Measurements from ENCODE around the gene CTRB1.
A peak's percentile ranks its signal among the peaks of the same experiment; 100 is the strongest.
"Not testable (repeated sequence)": the region's sequence is repeated elsewhere in the genome, so short reads cannot be mapped to it uniquely, and the experiment has no call there.

The CTRB1 gene

GRCh38 chr16:75265911-75266701 lies 47.3 kb downstream of the CTRB1 start:
- FAIRE-seq (no peak), DNase-seq (ENCODE audit: insufficient read length, low spot score) (peak; percentile 66)
- no peak for TF ChIP-seq CTCF (IDR thresholded peaks at IDR 0.05; ENCODE audit: insufficient read depth, missing control alignments)

GRCh38 chr16:75266738-75267630 lies 48.2 kb downstream of the CTRB1 start:
- FAIRE-seq: no peak
- no peak for TF ChIP-seq CTCF (IDR thresholded peaks at IDR 0.05; ENCODE audit: insufficient read depth, missing control alignments)
- no peak for DNase-seq (ENCODE audit: insufficient read length, low spot score)

- TF ChIP-seq CTCF (IDR thresholded peaks at IDR 0.05; ENCODE audit: insufficient read depth, missing control alignments): no peak
- no peak for FAIRE-seq
- DNase-seq (ENCODE audit: insufficient read length, low spot score): no peak
These were observed 49.0 kb downstream of the CTRB1 start for GRCh38 chr16:75267631-75268264.

GRCh38 chr16:75269358-75269757 lies 50.6 kb downstream of the CTRB1 start:
- DNase-seq (ENCODE audit: insufficient read length, low spot score); FAIRE-seq: not testable (repeated sequence)

GRCh38 chr16:75271441-75272096 lies 52.8 kb downstream of the CTRB1 start:
- DNase-seq (ENCODE audit: insufficient read length, low spot score) (no peak), FAIRE-seq (no peak)
- no peak for TF ChIP-seq CTCF (IDR thresholded peaks at IDR 0.05; ENCODE audit: insufficient read depth, missing control alignments)

- no peak for TF ChIP-seq CTCF (IDR thresholded peaks at IDR 0.05; ENCODE audit: insufficient read depth, missing control alignments)
- FAIRE-seq: no peak
- no peak for DNase-seq (ENCODE audit: insufficient read length, low spot score)
These were observed 53.3 kb downstream of the CTRB1 start for GRCh38 chr16:75272097-75272551.

GRCh38 chr16:75272629-75273028 lies 53.8 kb downstream of the CTRB1 start:
- not testable (repeated sequence) for DNase-seq (ENCODE audit: insufficient read length, low spot score); FAIRE-seq
